Peyer's patch (tissue), 4 donors: ENCODE data around the gene CARNS1.

Experiments used
- POLR2A ChIP-seq, 2 donors: fragments of 450-650 bp; IDR thresholded peaks; one replicate each; pipeline ENCODE4 v1.5.1; 2017; ENCODE audit warnings: antibody characterized with exemption in 2 of 2, mild to moderate bottlenecking in 2 of 2, moderate library complexity in 2 of 2
- TF ChIP-seq, protein P1 (sequence below), 6 experiments: fragments of 450-650 bp in 4 of 6; fragments of 200-600 bp in 2 of 6; sonication (generic) in 1 of 6; IDR thresholded peaks; one replicate each; pipeline ENCODE4 v1.5.1; 2017 to 2019; ENCODE audit warnings: antibody characterized with exemption in 6 of 6, mild to moderate bottlenecking in 3 of 6, moderate library complexity in 1 of 6

DNA sequence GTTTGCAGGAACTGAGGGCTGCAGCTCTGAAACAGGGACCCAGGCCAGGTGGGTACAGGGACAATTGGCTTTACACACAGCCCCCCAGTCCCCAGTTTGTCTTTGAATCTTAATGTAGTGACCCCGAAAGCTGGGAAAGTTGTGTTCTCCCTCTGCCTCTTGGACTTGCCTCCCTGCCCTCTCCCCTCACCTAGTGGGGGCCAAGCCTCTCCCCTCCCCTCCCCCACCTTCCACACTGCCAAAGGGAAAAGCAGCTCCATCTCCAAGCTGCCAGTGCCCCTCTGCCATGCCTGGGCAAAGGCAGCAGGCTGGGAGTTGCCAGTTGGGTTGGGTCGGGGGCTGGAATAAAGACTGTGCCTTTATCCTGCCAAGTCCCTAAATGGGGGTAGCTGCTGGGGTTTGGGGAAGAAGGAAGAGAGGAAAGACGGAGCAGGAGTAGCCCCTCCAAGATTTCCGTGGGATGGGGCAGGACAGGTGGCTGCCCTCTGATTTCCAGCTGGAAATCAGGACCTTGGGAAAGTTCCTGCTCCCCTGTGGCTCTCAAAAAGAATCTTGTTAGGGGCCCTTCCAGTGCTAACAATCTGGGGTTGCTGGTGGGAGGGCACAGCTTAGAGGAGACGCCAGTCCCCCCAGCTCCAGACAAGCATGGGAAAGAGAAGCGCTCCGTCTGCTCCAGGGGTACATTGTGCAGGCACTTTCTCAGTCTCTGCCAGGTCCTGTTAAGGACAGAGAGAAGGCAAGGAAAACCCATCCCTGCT, 39.2 kb upstream of the CARNS1 start:
- TF ChIP-seq POLR2A (IDR thresholded peaks at IDR 0.05): no peak
- TF ChIP-seq, protein P1, sequence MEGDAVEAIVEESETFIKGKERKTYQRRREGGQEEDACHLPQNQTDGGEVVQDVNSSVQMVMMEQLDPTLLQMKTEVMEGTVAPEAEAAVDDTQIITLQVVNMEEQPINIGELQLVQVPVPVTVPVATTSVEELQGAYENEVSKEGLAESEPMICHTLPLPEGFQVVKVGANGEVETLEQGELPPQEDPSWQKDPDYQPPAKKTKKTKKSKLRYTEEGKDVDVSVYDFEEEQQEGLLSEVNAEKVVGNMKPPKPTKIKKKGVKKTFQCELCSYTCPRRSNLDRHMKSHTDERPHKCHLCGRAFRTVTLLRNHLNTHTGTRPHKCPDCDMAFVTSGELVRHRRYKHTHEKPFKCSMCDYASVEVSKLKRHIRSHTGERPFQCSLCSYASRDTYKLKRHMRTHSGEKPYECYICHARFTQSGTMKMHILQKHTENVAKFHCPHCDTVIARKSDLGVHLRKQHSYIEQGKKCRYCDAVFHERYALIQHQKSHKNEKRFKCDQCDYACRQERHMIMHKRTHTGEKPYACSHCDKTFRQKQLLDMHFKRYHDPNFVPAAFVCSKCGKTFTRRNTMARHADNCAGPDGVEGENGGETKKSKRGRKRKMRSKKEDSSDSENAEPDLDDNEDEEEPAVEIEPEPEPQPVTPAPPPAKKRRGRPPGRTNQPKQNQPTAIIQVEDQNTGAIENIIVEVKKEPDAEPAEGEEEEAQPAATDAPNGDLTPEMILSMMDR (IDR thresholded peaks at IDR 0.05): no peak
